ENCODE data around the gene NHLRC2.

DNA sequence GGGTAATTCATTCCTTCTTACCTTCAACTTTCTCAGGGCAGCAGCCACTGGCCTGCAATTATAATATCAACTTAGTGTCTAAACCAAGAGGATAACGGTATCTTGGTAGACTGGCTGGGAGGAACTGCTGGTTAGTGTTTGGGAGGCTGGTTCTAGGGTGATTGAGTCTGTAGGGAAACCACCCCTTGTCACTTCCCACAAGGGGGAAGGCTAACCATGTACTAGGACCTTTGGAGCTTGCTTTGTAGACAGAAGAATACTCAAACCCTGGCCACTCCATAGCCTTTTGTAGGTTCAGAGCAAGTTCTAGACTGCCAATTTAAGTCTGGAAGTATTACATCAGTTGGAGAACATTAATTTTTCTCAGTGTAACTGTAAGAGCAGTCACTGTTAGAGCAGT lies 51.3 kb downstream of the NHLRC2 start:
- TF ChIP-seq CHD2 (IDR thresholded peaks at IDR 0.05; ENCODE audit: borderline replicate concordance, low read depth, low read length), result no peak
- TF ChIP-seq EP300 (IDR thresholded peaks at IDR 0.05; ENCODE audit: borderline replicate concordance in 1 of 2, control insufficient read depth in 1 of 2, low read depth in 2 of 2, low read length in 2 of 2), result no peak
- no peak; a peak in 1 of 6 replicates for TF ChIP-seq CTCF (IDR thresholded peaks at IDR 0.05 in 2 of 3, conservative IDR thresholded peaks at IDR 0.05 in 1 of 3; ENCODE audit: control insufficient read depth in 2 of 3, extremely low read depth in 1 of 3, insufficient read depth in 1 of 3, low read depth in 3 of 3, low read length in 3 of 3)
- no peak for TF ChIP-seq POLR2A (IDR thresholded peaks at IDR 0.05; ENCODE audit: low read depth, low read length)
- TF ChIP-seq BCLAF1 (IDR thresholded peaks at IDR 0.05), result no peak
- TF ChIP-seq KDM1A (IDR thresholded peaks at IDR 0.05; ENCODE audit: borderline replicate concordance), result no peak
- no peak for TF ChIP-seq EZH2 (IDR thresholded peaks at IDR 0.05; ENCODE audit: borderline replicate concordance, control insufficient read depth, low read depth, low read length)
- TF ChIP-seq SUZ12 (IDR thresholded peaks at IDR 0.05; ENCODE audit: unreplicated experiment), result no peak
- TF ChIP-seq HCFC1 (IDR thresholded peaks at IDR 0.05; ENCODE audit: low read length), result no peak
- no peak for TF ChIP-seq NR2C2 (IDR thresholded peaks at IDR 0.05; ENCODE audit: borderline replicate concordance, control insufficient read depth, insufficient read length, low read depth)
